GM21390 (cell line): ENCODE results near the gene TBC1D16.

Experiments
- ATAC-seq: cut with Tn5 transposase; IDR thresholded peaks from one replicate; pipeline ENCODE4 v1.9.1; 2021; ENCODE audit not compliant: unreplicated experiment

The TBC1D16 gene

GRCh38 chr17:79941088-79942010 is 94.3 kb downstream of the TBC1D16 start:
- no peak for ATAC-seq

- ATAC-seq: no peak
Observed at GRCh38 chr17:79940459-79941087, 95.1 kb downstream of the TBC1D16 start.

GRCh38 chr17:79939755-79940458 is 95.8 kb downstream of the TBC1D16 start:
- ATAC-seq: no peak

- no peak for ATAC-seq
Observed at GRCh38 chr17:79939094-79939435, 96.6 kb downstream of the TBC1D16 start.

GRCh38 chr17:79938336-79939093 is 97.2 kb downstream of the TBC1D16 start:
- no peak for ATAC-seq

GRCh38 chr17:79937391-79938335 is 98.0 kb downstream of the TBC1D16 start:
- no peak for ATAC-seq

- ATAC-seq: no peak
Observed at GRCh38 chr17:79936641-79937381, 98.9 kb downstream of the TBC1D16 start.

GRCh38 chr17:79936050-79936449 is 99.6 kb downstream of the TBC1D16 start:
- ATAC-seq: no peak

- no peak for ATAC-seq
Observed at GRCh38 chr17:79935197-79935885, 100.3 kb downstream of the TBC1D16 start.

GRCh38 chr17:79934653-79934970 is 101.1 kb downstream of the TBC1D16 start:
- ATAC-seq: no peak

- no peak for ATAC-seq
Observed at GRCh38 chr17:79933863-79934652, 101.6 kb downstream of the TBC1D16 start.

GRCh38 chr17:79932451-79933306 is 103.0 kb downstream of the TBC1D16 start:
- no peak for ATAC-seq

GRCh38 chr17:79931817-79932309 is 103.8 kb downstream of the TBC1D16 start:
- no peak for ATAC-seq

GRCh38 chr17:79930877-79931816 is 104.5 kb downstream of the TBC1D16 start:
- ATAC-seq: no peak

GRCh38 chr17:79930062-79930876 is 105.4 kb downstream of the TBC1D16 start:
- no peak for ATAC-seq
